TTC549 (cell line): Measurements from ENCODE around the gene JMJD4.
A peak's percentile ranks its signal among the peaks of the same experiment; 100 is the strongest.
"Not testable (repeated sequence)": the region's sequence is repeated elsewhere in the genome, so short reads cannot be mapped to it uniquely, and the experiment has no call there.

Experiments
- FAIRE-seq: peaks from 2 replicates; lab custom pipeline; 2012; peaks lifted over from hg19 to GRCh38; lab: Jason Lieb, UNC

JMJD4 gene

DNA sequence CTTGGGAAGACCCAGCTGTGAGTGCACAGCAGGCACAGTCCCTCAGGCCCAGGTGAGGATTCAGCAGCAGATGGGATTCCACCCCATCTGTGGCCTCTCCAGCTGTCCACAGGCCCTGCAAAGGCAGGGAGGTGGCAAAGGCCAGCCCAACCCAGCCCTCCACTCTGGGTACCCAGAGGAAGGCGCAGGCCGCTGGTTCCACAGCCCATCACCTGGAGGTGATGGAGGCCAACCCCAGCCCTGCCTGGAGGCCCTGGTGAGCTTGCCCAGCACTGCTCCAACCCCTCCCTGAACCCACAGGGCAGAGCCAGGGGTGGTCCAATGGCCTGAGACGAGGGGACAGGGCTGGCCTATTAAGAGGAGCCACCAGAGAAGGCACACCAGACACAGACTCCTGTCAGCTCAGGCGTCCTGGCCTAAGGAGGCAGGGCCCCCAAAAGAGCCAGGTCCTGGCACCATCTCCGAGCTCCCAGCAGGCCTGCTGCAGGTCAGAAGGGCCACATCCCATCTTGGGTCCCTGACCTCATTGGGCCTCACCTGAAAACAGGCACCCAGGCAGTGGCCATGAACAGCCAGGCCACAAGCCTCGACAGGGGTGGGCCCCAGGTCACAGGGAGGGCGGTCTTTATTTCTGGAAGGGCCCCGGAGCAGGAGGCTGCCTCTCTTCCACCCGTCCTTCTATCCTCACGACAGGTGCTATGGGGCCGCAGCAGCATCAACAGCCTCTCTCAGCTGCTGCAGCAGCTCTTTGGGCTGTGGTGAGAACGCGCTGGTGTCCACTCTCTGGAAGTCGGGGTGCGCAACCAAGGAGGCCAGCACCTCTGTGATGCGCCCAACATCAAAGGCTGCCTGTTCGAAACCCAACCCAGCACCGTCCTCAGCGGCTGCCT lies 3.2 kb downstream of the JMJD4 start:
- FAIRE-seq: no peak

DNA sequence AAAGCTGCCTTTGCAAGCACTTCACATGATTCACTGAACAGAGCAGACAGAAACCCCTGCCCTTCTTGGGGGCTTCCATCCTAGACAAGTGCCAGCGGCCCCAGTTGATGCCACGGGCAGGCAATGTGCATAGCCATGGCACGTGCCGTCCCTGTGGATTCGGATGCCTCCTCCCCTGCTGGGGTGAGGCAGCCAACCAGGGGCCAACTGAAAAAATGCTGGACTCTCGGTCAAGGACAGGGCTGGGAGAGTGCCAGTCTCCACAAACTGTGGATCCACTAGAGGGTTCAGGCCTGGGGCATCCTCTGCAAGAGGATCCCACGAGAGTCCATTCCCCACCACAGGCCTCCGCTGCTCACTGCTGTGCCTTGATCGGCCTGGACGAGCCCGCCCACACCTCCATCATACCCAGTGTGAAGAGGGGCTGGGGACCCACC lies 3.8 kb downstream of the JMJD4 start:
- FAIRE-seq: no peak

DNA sequence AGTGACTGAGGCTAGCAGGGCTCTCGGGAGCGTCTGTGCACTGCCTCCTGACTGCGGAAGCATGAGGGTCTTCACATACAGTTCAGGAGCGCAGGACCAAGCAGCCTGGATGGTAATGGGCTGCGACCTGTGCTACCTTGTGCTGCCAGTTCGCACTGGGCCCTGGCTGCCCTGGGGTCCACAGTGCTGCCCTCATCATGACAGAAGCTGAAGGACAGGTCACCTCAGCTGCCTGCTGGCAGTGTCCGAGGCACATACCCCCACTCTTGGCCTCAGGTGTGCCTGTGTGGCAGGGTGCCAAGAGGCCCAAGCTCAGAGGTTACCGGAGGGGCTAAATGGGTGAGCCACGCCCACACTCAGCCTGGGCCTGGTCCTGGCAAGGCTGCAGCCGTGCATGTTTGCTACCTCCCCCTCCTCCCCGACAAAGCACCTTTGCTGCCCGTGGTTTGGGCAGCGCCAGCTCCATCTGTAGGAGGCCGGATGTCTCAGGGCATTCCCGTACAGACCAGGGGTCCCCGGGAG lies 4.4 kb downstream of the JMJD4 start:
- FAIRE-seq: no peak

DNA sequence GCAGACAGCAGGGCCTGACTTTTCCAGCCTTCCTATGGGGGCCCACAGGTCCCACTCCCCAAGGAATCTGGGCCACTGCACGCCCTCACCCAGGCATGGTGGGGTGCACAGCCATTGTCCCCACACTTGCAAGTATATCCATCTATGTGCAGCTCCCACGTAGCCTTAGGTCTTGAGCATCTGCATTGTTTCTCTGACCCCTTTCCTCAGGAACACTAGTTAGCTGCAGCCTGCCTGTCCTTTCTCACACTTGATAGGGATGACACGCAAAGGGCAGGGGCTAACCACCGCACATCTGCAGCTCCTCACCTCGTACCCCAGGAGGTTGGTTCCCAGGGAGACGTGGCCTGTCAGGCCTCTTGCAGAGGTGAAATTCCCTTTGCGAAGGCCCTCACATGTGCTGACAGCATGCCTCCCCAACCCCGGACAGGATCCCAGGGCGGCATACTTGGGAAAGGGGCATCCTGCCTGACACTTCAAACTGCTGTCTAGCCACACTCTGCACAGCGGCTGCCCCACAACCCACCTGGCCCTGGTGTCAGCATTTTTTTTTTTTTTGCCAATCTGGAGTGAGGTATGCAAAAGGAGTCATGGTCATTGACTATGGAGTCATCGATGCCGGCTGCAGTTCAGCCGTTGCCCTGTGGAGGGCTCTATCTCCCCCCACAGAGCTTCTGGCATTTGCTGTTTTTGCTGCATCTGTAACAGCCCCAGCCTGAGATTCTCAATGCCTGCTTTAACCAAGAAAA lies 5.0 kb downstream of the JMJD4 start:
- FAIRE-seq: peak; percentile 94

DNA sequence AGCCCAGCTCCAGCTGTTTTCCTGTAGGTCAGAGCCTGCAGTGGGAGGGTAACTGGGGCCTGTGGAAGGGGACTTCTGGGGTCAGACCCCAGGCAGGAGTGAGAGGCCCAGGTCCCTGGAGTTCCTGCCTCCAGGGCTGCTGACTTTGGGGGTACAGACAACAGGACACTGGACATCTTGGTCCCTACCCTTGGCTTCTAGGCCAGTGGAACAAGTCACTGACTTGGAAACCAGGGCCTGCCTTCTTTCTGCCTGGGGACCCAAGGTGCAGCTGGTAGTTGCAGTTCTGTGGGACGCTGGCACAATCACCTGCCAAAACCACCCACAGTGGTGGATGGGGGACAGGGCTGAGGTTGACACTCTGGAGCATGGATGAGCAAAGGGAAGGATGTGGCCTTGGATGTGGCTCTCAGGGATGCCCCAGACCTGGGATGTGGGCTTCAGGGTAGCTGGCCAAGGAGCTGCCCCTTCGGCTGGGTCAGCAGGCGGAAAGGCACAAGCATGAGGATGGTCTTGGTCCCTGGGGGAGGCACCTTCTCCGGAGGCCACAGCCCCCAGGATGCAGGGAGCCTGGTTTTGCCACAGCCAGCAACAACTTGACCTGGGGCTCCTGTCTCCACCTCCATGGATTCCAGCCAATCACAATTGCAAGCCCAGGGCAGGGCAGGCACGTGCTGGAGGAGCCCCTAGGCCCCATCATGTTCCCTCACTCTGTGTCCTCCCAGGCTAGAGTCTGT lies 5.8 kb downstream of the JMJD4 start:
- FAIRE-seq: no peak

DNA sequence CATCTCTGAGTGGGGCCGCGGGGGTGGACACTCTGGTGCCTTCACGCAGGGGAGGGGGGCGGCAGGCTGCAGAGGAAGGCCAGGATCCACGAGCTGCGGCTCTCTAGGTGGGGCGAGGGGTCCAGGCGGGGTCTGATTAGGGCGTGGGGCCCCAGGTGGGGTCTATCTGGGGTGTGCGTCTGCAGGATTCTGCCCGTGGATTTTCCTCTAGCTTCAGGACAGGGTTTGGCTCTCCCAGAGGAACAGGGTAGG lies 6.3 kb downstream of the JMJD4 start:
- FAIRE-seq: no peak

DNA sequence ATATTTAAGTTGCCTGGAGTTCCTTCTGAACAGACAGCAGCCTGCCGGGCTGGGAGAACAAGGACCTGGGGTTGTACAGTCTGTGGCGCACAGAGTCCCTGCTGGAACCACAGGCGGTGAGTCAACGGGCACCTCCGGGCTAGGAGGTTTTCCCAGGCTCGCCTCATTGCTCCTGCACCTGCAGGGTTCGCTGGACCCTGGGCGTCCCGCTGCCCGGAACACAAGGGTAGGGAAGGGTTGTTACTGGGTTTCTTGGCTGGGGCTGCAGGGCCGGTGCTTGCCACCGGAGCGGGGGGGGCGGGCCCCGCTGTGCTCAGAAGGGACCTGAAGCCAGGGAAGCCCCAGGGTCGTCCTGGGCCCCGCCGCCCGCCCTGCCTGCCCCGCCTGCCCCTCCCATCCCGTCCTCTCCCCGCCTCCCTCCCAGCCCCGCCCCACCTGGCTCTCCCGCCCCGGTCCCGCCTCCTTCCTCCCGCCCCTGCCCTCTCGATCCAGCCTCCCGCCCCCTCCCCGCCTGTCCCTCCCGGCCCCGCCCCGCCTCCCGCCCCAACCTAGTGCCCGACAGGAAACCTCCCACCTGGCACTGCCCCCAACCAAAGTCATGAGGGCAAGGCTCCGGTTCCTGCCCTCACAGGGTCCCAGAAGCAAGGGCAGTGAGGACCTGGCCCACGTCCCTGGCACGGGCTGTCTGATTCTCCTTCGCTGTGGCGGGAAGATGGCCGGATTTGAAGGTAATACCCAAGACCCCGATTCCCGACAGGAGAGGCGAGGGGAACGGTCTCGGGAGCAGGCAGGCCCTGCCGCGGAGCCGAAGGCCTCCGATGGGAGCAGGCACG lies 6.8 kb downstream of the JMJD4 start:
- FAIRE-seq: no peak

DNA sequence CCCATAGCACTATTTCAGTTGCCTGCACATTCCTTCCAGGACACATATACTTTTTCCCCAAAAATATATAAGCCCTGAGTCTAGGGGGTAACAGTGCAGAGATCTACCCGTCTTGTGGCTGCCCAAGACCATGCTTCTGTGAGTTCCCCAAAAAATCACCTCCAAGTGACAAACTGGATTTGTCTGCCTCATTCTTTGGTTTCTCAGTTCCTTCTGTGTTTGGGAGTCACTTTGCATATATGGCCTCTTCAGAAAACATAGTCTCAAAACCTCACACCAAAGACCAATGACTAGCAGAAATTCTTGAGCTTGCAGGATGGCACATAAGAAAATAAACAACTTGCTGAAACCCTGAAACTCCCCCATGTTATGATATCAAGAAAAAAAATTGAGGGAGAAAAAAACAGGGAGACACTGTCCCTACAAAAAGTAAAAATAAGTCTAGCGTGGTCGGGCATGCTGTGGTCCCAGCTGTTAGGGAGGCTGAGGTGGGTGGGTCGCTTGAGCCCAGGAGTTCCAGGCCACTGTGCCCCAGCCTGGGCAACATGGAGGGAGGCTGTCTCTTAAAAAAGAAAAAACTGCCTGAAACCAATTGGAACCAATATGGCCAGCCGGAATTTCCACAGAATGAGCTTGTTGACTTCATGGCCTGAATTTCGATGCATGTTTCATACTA lies 8.0 kb downstream of the JMJD4 start:
- no peak for FAIRE-seq

DNA sequence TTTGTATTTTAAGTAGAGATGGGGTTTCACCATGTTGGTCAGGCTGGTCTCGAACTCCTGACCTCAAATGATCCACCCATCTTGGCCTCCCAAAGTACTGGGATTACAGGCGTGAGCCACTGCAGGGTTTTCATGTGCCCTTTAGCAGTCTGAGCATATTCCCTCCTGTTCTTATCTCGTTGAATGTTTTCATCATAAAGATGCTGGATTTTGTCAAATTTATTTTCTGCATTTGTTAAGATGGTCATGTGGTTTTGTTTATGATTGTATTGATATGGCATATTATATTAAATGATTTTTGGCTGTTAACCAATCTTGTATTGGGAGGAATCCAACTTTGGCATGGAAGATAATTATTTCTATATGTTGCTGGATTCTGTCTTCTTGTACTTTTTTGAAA lies 8.8 kb downstream of the JMJD4 start:
- FAIRE-seq: no peak

DNA sequence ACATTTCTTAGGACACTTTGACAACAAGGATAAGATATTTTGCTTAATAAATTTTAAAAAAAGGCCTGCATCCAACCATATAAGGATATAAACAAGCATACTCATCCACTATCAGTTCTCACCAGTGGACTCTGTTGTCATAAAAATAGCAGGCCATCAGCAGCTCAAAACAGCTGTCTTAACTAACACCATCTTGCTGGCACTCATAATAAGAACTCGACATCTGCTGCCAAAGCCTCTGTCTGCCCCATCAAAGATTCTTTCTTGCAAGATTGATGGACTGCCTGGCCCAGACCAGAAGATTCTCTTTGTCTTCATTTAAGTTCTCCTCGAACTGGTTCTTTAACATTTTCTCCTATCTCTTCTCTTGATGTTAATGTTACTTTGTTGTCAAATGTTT lies 10.1 kb downstream of the JMJD4 start:
- FAIRE-seq: no peak

DNA sequence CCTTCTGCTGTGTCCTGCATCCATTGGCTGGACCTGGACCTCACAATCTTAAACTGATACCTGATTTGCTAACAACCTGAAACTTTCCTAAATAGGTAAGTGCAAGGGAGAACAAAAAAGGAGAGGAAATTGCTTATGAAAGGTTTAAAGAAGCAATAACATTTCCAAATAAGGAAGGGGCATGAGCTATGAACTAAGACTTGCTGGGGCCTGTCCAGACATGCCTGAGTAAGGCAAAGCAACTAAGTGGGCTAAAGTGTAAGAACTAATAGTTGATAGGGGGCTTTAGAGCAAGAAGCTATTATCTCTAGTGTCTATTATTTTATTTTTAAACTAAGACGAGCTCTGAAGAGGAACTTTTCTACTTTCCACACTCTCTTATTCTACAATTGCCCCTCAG lies 11.6 kb downstream of the JMJD4 start:
- no peak for FAIRE-seq

DNA sequence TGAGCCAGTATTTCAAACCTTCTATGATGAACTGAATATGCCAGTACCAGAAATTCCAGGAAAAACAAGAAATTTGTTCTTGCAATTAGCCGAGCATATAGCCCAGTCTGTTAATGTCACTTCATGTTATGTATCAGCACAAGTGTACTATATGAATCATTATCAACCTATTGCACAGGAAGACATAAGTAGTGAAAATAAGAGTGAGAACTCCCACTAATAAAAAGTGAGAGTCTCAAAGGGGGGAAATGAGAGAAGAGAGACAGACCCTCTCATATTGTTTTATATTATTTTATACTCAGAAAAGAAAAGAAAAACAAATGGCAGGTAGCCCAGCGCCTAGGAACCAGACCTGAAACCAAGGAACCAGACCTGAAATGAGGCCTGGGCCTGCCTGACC lies 16.2 kb downstream of the JMJD4 start:
- FAIRE-seq: no peak

DNA sequence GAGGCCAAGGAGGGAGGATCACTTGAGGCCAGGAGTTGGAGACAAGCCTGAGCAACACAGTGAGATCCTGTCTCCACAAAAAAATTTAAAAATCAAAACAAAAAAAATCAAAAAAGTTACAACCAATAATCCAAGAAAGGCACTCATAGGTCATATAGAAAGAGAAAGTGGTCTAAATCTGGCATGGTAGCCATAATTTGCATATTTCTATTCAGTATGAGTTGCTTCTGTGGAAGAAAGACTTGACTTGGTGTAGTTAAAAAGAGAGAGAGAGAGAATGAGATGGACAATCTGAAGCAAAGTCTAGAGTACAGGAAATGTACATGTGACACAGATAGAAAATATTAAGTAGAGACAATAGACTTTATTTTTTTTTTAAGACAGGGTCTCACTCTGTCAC lies 22.5 kb downstream of the JMJD4 start:
- FAIRE-seq: no peak

DNA sequence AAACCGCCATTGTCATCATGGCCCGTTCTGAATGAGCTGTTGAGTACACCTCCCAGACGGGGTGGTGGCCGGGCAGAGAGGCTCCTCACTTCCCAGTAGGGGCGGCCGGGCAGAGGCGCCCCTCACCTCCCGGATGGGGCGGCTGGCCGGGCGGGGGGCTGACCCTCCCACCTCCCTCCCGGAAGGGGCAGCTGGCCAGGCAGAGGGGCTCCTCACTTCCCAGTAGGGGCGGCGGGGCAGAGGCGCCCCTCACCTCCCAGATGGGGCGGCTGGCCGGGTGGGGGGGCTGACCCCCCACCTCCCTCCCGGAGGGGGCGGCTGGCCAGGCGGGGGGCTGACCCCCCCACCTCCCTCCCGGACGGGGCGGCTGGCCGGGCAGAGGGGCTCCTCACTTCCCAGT lies 24.6 kb downstream of the JMJD4 start:
- not testable (repeated sequence) for FAIRE-seq

DNA sequence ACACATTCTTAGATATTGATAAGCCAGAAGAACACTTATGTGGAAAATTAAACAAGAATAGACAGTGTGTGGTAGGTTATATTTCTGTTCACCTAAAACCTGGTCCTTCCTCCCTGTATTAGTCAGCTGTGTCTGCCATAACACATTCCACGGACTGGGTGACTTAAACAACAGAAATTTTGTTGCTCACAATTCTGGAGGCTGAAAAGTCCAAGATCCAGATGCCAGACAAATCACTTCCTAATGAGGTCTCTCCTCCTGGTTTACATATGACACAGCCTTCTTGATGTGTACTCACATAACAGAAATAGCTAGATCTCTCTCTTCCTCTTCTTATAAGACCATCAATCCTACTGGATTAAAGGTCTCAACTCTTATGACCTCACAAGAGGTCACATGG lies 25.7 kb downstream of the JMJD4 start:
- no peak for FAIRE-seq

DNA sequence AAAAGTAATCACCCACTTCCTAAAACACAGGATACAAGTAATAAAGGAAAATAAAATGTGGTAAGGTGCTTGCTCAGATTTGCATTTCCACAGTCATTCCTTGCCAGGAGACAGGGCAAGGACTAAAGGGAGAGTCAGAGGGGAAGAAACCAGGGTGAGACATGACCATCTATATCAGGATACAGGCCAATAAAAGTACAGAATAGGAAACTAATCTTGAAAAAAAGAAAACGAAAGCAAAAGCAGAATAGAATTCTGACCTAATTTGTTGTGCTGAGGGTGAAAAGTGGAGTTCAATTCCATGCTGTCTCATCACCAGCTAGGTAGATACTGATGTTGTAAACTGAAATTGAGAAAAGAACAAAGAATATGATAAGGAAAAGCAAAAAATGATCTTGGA lies 27.3 kb downstream of the JMJD4 start:
- FAIRE-seq: no peak

DNA sequence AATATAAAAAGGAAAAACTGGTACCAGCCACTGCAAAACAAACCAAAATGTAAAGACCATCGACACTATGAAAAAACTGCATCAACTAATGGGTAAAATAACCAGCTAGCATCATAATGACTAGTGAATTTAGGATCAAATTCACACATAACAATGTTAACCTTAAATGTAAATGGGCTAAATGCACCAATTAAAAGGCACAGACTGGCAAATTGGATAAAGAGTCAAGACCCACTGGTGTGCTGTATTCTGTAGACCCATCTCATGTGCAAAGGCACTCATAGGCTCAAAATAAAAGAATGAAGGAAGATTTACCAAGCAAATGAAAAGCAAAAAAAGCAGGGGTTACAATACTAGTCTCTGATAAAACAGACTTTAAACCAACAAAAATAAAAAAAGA lies 33.5 kb downstream of the JMJD4 start:
- not testable (repeated sequence) for FAIRE-seq

DNA sequence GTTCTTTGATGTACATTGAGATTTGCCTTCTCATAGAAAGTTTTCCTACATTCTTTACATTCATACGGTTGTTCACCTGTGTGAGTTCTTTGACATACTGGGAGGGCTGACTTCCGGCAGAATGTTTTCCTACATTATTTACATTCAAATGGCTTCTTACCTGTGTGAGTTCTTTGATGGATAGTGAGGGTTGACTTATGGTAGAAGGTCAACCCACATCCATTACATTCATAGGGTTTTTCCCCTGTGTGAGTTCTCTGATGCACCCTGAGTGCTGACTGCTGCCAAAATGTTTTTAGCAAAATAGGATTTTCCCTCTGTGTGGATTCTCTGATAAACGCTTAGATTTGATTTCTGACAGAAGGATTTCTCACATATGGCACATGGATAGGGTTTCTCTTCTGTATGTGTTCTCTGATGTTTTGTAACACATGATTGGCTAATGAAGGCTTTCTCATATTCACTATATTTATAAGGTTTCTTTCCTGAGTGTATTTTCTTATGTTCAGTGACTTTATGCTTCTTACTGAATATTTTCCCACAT lies 37.7 kb downstream of the JMJD4 start:
- no peak for FAIRE-seq

DNA sequence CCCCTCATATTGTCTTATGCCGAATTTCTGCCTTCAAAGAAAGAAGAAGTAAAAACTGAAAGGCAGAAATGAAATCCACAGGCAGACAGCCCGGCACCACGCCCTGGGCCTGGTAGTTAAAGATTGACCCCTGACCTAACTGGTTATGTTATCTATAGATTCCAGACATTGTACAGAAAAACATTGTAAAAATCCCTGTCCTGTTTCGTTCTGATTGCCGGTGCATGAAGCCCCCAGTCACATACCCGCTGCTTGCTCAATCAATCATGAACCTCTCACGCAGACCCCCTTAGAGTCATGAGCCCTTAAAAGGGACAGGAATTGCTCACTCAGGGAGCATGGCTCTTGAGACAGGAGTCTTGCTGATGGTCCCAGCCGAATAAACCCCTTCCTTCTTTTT lies 49.3 kb downstream of the JMJD4 start:
- no peak for FAIRE-seq
